Keratinocyte (primary cell): ENCODE data around the gene ANO2.

Experiments
- CTCF ChIP-seq, 3 experiments: IDR thresholded peaks in 1 of 3; conservative IDR thresholded peaks in 1 of 3; optimal IDR thresholded peaks in 1 of 3; 2 replicates in 2 of 3; 3 replicates in 1 of 3; pipeline versions ENCODE3 to v1.5.1; 2011; ENCODE audit warnings: low read length in 3 of 3, mild to moderate bottlenecking in 3 of 3, moderate library complexity in 2 of 3, control low read depth in 1 of 3, inconsistent platforms in 1 of 3; ENCODE audit not compliant: insufficient read depth in 2 of 3; ENCODE audit errors: extremely low read depth in 1 of 3
- EZH2 ChIP-seq: IDR thresholded peaks from one replicate; pipeline ENCODE4 v1.6.1; 2012; ENCODE audit warnings: inconsistent platforms, mild to moderate bottlenecking, low read length, moderate library complexity

- TF ChIP-seq CTCF (optimal IDR thresholded peaks at IDR 0.05 in 1 of 3, IDR thresholded peaks at IDR 0.05 in 1 of 3, conservative IDR thresholded peaks at IDR 0.05 in 1 of 3; ENCODE audit: extremely low read depth in 1 of 3, insufficient read depth in 2 of 3, low read length in 3 of 3) = no peak
- no peak for TF ChIP-seq EZH2
Measured at GRCh38 chr12:5973461-5974115, 28.5 kb upstream of the ANO2 start.
